DND-41 (cell line): ENCODE data around the gene RNF25.

ENCODE experiments used
- ATAC-seq: fragments of 200-7000 bp; cut with Tn5 transposase; 3 replicates; pipeline ENCODE4 v1.9.1; 2021; ENCODE audit warnings: low read depth; ENCODE audit not compliant: insufficient read depth
- DNase-seq: peaks from one replicate; pipeline ENCODE4 v3.0.0-alpha.2; 2020
- H2AFZ ChIP-seq: 2 replicates; pipeline ENCODE4 v1.6.0; 2012; ENCODE audit warnings: low read depth, low read length
- H3K27ac ChIP-seq: 2 replicates; pipeline ENCODE4 v1.5.1; 2012; ENCODE audit warnings: low read length, inconsistent platforms
- H3K27me3 ChIP-seq: fragments of 200-600 bp; sonication (generic); 2 replicates; pipeline ENCODE4 v1.6.0; 2012; ENCODE audit warnings: low read length, mild to moderate bottlenecking, inconsistent platforms; ENCODE audit not compliant: insufficient read depth, poor library complexity
- H3K36me3 ChIP-seq: 2 replicates; pipeline ENCODE4 v1.5.1; 2012; ENCODE audit warnings: low read length, inconsistent platforms; ENCODE audit not compliant: insufficient read depth
- H3K4me1 ChIP-seq: 2 replicates; pipeline ENCODE4 v1.5.1; 2012; ENCODE audit warnings: mild to moderate bottlenecking, low read length; ENCODE audit not compliant: insufficient read depth
- H3K4me2 ChIP-seq: 2 replicates; pipeline ENCODE4 v1.6.0; 2012; ENCODE audit warnings: mild to moderate bottlenecking, moderate library complexity, low read length, inconsistent platforms; ENCODE audit not compliant: insufficient read depth
- H3K4me3 ChIP-seq, 2 experiments: fragments of 200-600 bp in 1 of 2; shearing (Covaris generic) in 1 of 2; 2 replicates each; pipeline ENCODE4 v1.5.1; 2012 to 2016; ENCODE audit warnings: inconsistent platforms in 2 of 2, low read length in 2 of 2, mild to moderate bottlenecking in 2 of 2, low read depth in 1 of 2, moderate library complexity in 1 of 2
- H3K79me2 ChIP-seq: 2 replicates; pipeline ENCODE4 v1.6.0; 2012; ENCODE audit warnings: low read length, inconsistent platforms; ENCODE audit not compliant: insufficient read depth
- H3K9ac ChIP-seq: 2 replicates; pipeline ENCODE4 v1.6.0; 2012; ENCODE audit warnings: low read depth, mild to moderate bottlenecking, inconsistent platforms, low read length, moderate library complexity
- H3K9me3 ChIP-seq: 2 replicates; pipeline ENCODE4 v1.5.1; 2012; ENCODE audit warnings: low read length, moderate library complexity, mild to moderate bottlenecking, inconsistent platforms; ENCODE audit not compliant: insufficient read depth, severe bottlenecking
- H4K20me1 ChIP-seq: 2 replicates; pipeline ENCODE4 v1.6.0; 2012; ENCODE audit warnings: low read length; ENCODE audit not compliant: insufficient read depth
- EZH2 ChIP-seq: IDR thresholded peaks from 3 replicates; pipeline ENCODE4 v1.6.1; 2012; ENCODE audit warnings: borderline replicate concordance, low read depth, mild to moderate bottlenecking, moderate library complexity, low read length, inconsistent platforms; ENCODE audit not compliant: severe bottlenecking
- TF ChIP-seq, protein P1 (sequence below): IDR thresholded peaks from 2 replicates; pipeline ENCODE4 v1.5.1; 2012; ENCODE audit warnings: borderline replicate concordance, low read length, moderate library complexity, mild to moderate bottlenecking; ENCODE audit not compliant: poor library complexity, severe bottlenecking; ENCODE audit errors: extremely low read depth

Gene RNF25

DNA sequence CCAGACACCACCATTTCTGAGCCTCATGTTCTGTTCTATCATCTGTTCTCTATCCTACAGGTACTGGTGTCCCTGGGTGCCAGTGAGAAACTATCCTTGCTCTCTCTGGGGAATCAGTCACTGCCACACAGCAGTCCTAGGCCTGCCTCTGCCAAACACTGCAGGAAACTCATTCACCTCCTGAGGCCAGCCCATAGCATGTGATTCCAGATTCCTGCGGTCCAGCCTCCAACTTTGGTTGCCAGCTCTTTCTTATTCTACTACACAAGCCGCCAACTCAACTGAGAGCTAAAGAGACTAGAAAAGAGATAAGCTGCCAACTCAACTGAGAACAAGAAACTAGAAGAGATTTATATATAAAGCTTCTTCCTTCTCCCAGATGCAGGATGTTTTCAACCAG lies 30.0 kb upstream of the RNF25 start:
- H3K36me3 ChIP-seq, result no peaks in the 10 kb centered on the region; the same call in 1 of the 2 replicates
- H3K4me3 ChIP-seq, result no peak overlapping the region
- H4K20me1 ChIP-seq, result no peaks in the 10 kb centered on the region
- ATAC-seq (no peak), DNase-seq (no peak)
- TF ChIP-seq, protein P1, sequence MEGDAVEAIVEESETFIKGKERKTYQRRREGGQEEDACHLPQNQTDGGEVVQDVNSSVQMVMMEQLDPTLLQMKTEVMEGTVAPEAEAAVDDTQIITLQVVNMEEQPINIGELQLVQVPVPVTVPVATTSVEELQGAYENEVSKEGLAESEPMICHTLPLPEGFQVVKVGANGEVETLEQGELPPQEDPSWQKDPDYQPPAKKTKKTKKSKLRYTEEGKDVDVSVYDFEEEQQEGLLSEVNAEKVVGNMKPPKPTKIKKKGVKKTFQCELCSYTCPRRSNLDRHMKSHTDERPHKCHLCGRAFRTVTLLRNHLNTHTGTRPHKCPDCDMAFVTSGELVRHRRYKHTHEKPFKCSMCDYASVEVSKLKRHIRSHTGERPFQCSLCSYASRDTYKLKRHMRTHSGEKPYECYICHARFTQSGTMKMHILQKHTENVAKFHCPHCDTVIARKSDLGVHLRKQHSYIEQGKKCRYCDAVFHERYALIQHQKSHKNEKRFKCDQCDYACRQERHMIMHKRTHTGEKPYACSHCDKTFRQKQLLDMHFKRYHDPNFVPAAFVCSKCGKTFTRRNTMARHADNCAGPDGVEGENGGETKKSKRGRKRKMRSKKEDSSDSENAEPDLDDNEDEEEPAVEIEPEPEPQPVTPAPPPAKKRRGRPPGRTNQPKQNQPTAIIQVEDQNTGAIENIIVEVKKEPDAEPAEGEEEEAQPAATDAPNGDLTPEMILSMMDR, result no peak
- no peak for TF ChIP-seq EZH2
- H3K9ac ChIP-seq, result no peak overlapping the region
- H3K4me1 ChIP-seq, result no peaks in the 10 kb centered on the region
- no peak overlapping the region for H3K4me2 ChIP-seq
- no peaks in the 10 kb centered on the region for H3K27me3 ChIP-seq
- H2AFZ ChIP-seq, result no peak overlapping the region
- no peaks in the 10 kb centered on the region for H3K9me3 ChIP-seq
- no peaks in the 10 kb centered on the region for H3K79me2 ChIP-seq
- H3K27ac ChIP-seq, result no peak overlapping the region

DNA sequence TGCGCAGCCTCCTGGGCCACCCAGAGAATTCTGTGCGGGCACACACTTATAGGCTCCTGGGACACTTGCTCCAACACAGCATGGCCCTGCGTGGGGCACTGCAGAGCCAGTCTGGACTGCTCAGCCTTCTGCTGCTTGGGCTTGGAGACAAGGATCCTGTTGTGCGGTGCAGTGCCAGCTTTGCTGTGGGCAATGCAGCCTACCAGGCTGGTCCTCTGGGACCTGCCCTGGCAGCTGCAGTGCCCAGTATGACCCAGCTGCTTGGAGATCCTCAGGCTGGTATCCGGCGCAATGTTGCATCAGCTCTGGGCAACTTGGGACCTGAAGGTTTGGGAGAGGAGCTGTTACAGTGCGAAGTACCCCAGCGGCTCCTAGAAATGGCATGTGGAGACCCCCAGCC lies 27.1 kb upstream of the RNF25 start:
- H3K4me1 ChIP-seq, result no peaks in the 10 kb centered on the region
- no peaks in the 10 kb centered on the region; the same call in 1 of the 2 replicates for H3K36me3 ChIP-seq
- H4K20me1 ChIP-seq, result no peaks in the 10 kb centered on the region
- H3K27ac ChIP-seq, result no peak overlapping the region
- DNase-seq (no peak), ATAC-seq (no peak)
- TF ChIP-seq, protein P1, result no peak
- TF ChIP-seq EZH2, result no peak
- no peaks in the 10 kb centered on the region for H3K79me2 ChIP-seq
- H3K27me3 ChIP-seq, result no peaks in the 10 kb centered on the region
- H3K9ac ChIP-seq, result no peak overlapping the region
- H3K4me3 ChIP-seq, result no peak overlapping the region
- H3K4me2 ChIP-seq, result no peak overlapping the region
- H2AFZ ChIP-seq, result no peak overlapping the region
- no peaks in the 10 kb centered on the region for H3K9me3 ChIP-seq

DNA sequence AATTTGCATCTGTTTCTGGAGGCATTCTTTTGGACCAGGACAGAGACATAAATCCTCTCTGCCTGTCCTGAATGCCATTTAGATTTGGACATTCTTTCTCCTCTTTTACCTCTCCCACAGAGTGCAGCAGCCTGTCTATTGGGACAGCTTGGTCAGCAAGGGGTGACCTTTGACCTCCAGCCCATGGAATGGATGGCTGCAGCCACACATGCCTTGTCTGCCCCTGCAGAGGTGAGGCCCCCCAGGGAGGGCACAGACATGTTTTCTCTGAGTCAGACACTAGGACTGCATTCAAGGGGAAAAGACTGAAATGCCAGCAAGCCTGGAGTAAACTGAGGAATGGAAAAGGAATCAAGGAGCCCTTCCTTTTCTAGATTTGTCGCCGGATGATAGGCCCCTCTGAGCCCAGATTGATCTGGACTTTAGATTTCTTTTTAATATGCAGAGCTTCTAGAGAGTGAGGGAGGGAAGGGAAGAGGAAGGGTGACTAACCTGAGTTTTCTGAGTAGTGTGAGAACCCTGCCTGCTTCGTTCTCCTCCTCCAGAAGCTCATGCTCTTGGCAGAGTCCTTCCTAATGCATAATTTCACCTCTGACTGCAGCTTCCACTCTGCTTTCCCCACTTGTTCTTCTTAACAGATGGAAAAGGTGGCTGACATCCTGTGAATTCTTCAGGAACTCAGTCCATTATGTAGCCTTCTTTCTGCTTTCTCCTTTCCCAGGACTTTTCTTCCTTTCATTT lies 22.8 kb upstream of the RNF25 start:
- ATAC-seq (no peak), DNase-seq (no peak)
- no peak overlapping the region for H3K4me3 ChIP-seq
- H3K9me3 ChIP-seq, result no peaks in the 10 kb centered on the region
- no peaks in the 10 kb centered on the region for H3K79me2 ChIP-seq
- H3K36me3 ChIP-seq, result peaks cover 3% of the 10 kb centered on the region
- no peak overlapping the region for H3K4me2 ChIP-seq
- TF ChIP-seq EZH2, result no peak
- TF ChIP-seq, protein P1, result no peak
- H3K27me3 ChIP-seq, result no peaks in the 10 kb centered on the region
- H3K4me1 ChIP-seq, result no peaks in the 10 kb centered on the region
- H3K27ac ChIP-seq, result no peak overlapping the region
- H2AFZ ChIP-seq, result no peak overlapping the region
- no peak overlapping the region for H3K9ac ChIP-seq
- no peaks in the 10 kb centered on the region for H4K20me1 ChIP-seq

DNA sequence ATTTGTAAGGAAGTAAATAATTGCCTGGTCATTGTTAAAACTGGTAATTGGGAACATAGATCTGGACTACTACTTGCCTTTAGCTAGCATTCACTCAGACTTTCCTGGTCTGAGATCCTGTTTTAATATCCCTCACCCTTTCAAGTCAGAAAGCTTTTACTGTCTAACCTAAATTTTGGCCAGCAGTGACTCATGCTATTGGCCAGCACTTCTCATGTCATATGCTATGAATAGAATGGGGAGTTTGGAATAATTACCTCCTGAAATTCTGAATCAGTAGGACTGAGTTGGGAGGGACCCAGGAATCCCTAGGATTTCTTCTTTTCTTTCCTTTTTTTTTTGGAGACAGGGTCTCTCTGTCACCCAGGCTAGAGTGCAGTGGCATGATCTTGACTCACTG lies 19.4 kb upstream of the RNF25 start:
- Histone ChIP-seq H3K9ac (no peak overlapping the region), H3K27ac (no peak overlapping the region), H3K4me1 (no peaks in the 10 kb centered on the region), H3K27me3 (no peaks in the 10 kb centered on the region), H2AFZ (no peak overlapping the region), H4K20me1 (no peaks in the 10 kb centered on the region), H3K79me2 (no peaks in the 10 kb centered on the region), H3K9me3 (no peaks in the 10 kb centered on the region), H3K4me2 (no peak overlapping the region), H3K4me3 (no peak overlapping the region), H3K36me3 (peaks cover 6% of the 10 kb centered on the region; the same call in 1 of the 2 replicates)
- TF ChIP-seq EZH2, result no peak
- TF ChIP-seq, protein P1, result no peak
- no peak for DNase-seq
- no peak for ATAC-seq
